Mammary epithelial cell (primary cell): ENCODE results near the gene SDK1.

Experiments
- EZH2 ChIP-seq: IDR thresholded peaks from 2 replicates; pipeline ENCODE4 v1.6.1; 2012; ENCODE audit warnings: low read length, inconsistent platforms, borderline replicate concordance
- TF ChIP-seq, protein P1 (sequence below), 2 donors: IDR thresholded peaks in 1 of 2; conservative IDR thresholded peaks in 1 of 2; 2 replicates each; pipeline ENCODE4 v1.5.1; 2011 to 2012; ENCODE audit warnings: inconsistent platforms in 2 of 2, low read length in 2 of 2, mild to moderate bottlenecking in 2 of 2, control low read depth in 1 of 2, low read depth in 1 of 2; ENCODE audit not compliant: insufficient read depth in 1 of 2; ENCODE audit errors: extremely low read depth in 1 of 2

GRCh38 chr7:4134204-4134603, 833.2 kb downstream of the SDK1 start:
- TF ChIP-seq, protein P1, sequence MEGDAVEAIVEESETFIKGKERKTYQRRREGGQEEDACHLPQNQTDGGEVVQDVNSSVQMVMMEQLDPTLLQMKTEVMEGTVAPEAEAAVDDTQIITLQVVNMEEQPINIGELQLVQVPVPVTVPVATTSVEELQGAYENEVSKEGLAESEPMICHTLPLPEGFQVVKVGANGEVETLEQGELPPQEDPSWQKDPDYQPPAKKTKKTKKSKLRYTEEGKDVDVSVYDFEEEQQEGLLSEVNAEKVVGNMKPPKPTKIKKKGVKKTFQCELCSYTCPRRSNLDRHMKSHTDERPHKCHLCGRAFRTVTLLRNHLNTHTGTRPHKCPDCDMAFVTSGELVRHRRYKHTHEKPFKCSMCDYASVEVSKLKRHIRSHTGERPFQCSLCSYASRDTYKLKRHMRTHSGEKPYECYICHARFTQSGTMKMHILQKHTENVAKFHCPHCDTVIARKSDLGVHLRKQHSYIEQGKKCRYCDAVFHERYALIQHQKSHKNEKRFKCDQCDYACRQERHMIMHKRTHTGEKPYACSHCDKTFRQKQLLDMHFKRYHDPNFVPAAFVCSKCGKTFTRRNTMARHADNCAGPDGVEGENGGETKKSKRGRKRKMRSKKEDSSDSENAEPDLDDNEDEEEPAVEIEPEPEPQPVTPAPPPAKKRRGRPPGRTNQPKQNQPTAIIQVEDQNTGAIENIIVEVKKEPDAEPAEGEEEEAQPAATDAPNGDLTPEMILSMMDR (conservative IDR thresholded peaks at IDR 0.05 in 1 of 2, IDR thresholded peaks at IDR 0.05 in 1 of 2; ENCODE audit: extremely low read depth in 1 of 2, insufficient read depth in 1 of 2, low read depth in 1 of 2, low read length in 2 of 2) = no peak
- TF ChIP-seq EZH2 = no peak
